ENCODE data around the gene GPC5. TPM values are rescaled to one million over a fixed set of nuclear protein-coding genes. Genes with fewer than 3 reads are reported as not detected.

Gene GPC5
- total RNA-seq, 4 donors from 2014 or later: 0.74 to 1.1 TPM; not detected in 2

DNA sequence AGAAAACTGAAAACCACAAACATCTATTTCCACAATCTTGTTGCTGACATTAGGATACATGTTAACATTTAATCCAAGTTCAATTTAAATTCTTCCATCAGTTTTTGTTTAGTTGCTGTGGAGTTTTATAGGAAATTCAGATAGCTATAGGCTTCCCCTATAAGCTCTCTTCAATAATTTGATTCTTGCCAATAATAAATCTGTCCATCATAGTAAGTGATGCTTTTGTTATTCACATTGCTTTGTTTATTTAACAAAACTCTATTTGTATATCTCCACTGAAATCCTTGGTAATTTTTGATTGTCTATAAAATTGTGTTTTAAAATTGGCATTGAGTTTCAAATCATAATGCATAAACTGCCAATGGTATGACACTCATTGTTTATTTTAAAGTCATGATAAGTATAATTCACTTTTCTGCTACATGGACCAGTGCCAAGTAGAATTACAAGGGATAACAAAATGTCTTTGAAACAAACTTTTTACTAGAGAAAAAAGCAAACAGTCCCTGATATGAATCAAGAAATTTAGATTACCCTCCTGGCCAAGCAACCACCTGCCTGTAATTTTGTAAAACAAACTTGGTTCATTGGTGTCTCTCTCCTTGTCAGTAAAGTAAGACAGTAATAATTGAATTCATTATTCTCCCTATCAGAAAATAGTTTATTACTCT is 1250.9 kb downstream of the GPC5 start:
- TF ChIP-seq, protein P1, sequence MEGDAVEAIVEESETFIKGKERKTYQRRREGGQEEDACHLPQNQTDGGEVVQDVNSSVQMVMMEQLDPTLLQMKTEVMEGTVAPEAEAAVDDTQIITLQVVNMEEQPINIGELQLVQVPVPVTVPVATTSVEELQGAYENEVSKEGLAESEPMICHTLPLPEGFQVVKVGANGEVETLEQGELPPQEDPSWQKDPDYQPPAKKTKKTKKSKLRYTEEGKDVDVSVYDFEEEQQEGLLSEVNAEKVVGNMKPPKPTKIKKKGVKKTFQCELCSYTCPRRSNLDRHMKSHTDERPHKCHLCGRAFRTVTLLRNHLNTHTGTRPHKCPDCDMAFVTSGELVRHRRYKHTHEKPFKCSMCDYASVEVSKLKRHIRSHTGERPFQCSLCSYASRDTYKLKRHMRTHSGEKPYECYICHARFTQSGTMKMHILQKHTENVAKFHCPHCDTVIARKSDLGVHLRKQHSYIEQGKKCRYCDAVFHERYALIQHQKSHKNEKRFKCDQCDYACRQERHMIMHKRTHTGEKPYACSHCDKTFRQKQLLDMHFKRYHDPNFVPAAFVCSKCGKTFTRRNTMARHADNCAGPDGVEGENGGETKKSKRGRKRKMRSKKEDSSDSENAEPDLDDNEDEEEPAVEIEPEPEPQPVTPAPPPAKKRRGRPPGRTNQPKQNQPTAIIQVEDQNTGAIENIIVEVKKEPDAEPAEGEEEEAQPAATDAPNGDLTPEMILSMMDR (IDR thresholded peaks at IDR 0.05): no peak
- ATAC-seq (ENCODE audit: low FRiP score) (no peak), DNase-seq (ENCODE audit: low spot score) (no peak)

DNA sequence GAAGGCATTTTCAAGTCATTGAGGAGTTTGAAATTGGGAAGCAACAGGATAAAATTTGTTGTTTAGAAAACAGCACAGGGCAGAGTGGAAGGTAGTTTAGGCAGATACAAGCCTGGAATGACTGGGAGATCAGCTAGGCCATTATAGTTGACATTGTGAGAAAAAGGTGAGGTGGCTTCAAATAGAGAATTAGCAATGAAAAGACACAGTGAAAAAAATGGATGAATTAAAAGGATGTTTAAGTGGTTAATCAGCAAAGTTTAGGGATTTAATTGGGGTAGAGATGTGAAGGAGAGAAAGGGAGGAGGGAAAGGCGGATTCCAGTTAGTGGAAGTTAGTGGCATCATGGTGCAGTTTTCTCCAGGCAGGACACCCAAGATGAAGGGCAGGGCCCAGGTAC is 1257.7 kb downstream of the GPC5 start:
- no peak for ATAC-seq (ENCODE audit: low FRiP score)
- TF ChIP-seq, protein P1 (IDR thresholded peaks at IDR 0.05): no peak

DNA sequence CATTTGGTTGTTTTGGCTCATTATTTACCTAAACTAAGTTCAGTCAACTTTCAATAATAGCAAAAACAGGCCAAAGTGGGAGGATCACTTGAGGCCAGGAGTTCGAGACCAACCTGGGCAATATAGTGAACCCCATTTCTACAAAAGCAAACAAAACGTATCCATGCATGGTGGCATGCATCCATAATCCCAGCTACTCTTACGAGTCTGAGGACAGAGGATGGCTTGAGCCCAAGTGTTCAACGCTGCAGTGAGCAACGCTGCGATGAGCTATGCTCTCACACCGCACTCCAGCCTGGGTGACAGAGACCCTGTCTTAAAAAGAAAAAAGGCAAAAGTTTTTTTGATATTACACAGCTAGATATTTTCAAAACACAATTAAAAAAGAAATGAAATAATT is 1258.2 kb downstream of the GPC5 start:
- no peak for DNase-seq (ENCODE audit: low spot score)
- TF ChIP-seq, protein P1 (IDR thresholded peaks at IDR 0.05): no peak
- no peak for ATAC-seq (ENCODE audit: low FRiP score)

More for the DNA sequence above, 1257.7 kb downstream of the GPC5 start:
- DNase-seq (ENCODE audit: low spot score): no peak

DNA sequence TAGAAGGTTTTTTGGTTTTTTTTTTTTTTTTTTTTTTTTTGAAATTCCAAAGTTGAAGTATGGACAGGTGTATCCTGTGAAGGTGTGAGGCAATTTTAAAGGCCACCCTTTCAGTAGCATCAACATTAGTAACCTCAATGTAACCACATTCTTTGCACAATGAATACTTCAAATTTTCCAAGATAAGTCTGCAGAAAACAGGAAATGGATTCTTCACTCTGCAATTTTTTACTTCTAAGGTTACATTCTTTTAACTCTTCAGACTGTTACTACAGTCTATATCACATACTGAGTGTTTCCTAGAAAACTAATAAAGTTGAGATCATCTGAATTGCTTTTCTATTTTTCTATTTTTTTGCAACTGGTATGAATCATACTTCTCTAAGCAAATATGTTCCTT is 1259.1 kb downstream of the GPC5 start:
- ATAC-seq (ENCODE audit: low FRiP score) (no peak), DNase-seq (ENCODE audit: low spot score) (no peak)
- TF ChIP-seq, protein P1 (IDR thresholded peaks at IDR 0.05): no peak

DNA sequence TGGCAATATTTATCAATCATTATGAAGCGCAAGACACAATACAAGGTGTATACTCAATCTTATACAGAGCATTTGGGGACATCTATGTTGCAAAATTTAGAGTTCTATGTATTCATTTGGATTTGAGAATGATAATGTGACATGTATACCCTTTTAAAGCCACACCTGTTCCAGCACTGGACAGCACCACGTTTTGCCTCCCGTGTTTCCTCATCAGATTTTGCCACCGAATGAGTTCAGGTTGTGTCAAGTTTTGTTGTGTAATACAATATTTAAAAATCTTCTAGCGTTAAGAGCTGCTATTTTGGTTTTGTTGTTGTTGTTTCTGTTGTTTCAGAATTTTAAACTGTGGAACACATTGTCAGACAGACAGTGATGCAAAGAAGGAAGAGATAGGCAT is 1259.9 kb downstream of the GPC5 start:
- ATAC-seq (ENCODE audit: low FRiP score): no peak
- no peak for DNase-seq (ENCODE audit: low spot score)
- TF ChIP-seq, protein P1 (IDR thresholded peaks at IDR 0.05): no peak

DNA sequence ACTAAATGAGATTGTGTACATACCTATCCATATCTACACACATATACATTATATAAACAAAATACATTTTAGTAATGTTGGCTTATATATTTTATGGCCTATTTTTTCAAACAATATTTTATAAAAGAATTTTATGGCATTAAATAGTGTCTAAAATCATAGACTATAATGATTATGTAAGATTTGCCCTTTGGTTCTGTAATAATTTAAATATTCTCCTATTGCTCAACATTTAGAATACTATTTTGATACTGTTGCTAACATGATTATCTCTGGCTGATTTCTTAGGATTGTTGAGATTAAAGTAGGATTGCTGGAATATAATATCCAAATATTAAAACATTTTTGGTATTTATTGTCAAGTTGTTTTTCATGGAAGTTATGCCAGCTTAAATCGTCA is 1263.0 kb downstream of the GPC5 start:
- ATAC-seq (ENCODE audit: low FRiP score) (no peak), DNase-seq (ENCODE audit: low spot score) (no peak)
- TF ChIP-seq, protein P1 (IDR thresholded peaks at IDR 0.05): no peak

DNA sequence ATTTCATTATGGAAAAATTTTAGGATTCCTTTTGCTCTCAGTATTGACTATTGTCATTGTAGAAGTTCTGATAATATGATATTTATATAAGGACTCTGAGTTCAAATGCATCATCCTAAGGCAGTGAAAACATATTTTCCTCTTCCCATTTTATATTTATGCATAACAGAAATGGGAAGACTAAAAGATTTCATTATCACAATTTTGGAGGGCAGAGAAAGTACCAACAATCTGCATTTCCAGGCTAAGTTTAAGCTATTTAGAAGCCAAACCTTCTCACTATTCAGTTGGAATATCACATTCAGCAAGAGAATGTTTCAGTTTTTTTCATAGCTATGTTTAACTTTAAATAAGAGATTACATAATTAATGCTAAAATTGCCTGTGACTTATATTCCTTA is 1269.7 kb downstream of the GPC5 start:
- TF ChIP-seq, protein P1 (IDR thresholded peaks at IDR 0.05): no peak
- ATAC-seq (ENCODE audit: low FRiP score) (no peak), DNase-seq (ENCODE audit: low spot score) (no peak)
